ENCODE data around the gene LINC01488.

LINC01488 gene

DNA sequence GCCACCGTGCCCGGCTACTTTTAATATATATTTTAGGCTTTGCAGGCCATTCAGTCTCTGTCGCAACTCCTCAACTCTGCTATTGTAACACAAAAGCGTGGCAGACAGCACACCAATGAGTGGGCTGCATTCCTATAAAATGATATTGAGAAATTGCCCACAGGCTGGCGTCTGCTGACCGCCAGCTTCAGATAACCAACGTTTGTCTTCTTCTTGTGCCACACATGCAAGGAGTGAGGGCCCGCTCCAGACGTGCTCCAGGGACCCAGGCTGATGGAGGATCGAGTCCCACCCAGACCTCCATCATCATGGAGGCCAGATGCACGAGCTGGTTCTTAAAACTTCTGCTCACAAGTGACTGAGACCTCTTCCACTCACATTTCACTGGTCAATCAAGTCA, 35.4 kb upstream of the LINC01488 start (continued):
- no peak for TF ChIP-seq KLF10 (tag by site-specific recombination; IDR thresholded peaks at IDR 0.05)
- TF ChIP-seq, protein P1, sequence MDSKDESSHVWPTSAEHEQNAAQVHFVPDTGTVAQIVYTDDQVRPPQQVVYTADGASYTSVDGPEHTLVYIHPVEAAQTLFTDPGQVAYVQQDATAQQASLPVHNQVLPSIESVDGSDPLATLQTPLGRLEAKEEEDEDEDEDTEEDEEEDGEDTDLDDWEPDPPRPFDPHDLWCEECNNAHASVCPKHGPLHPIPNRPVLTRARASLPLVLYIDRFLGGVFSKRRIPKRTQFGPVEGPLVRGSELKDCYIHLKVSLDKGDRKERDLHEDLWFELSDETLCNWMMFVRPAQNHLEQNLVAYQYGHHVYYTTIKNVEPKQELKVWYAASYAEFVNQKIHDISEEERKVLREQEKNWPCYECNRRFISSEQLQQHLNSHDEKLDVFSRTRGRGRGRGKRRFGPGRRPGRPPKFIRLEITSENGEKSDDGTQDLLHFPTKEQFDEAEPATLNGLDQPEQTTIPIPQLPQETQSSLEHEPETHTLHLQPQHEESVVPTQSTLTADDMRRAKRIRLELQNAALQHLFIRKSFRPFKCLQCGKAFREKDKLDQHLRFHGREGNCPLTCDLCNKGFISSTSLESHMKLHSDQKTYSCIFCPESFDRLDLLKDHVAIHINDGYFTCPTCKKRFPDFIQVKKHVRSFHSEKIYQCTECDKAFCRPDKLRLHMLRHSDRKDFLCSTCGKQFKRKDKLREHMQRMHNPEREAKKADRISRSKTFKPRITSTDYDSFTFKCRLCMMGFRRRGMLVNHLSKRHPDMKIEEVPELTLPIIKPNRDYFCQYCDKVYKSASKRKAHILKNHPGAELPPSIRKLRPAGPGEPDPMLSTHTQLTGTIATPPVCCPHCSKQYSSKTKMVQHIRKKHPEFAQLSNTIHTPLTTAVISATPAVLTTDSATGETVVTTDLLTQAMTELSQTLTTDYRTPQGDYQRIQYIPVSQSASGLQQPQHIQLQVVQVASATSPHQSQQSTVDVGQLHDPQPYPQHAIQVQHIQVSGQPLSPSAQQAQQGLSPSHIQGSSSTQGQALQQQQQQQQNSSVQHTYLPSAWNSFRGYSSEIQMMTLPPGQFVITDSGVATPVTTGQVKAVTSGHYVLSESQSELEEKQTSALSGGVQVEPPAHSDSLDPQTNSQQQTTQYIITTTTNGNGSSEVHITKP (tag by site-specific recombination; IDR thresholded peaks at IDR 0.05): no peak
- TF ChIP-seq EGR2 (tag by site-specific recombination; IDR thresholded peaks at IDR 0.05; ENCODE audit: low read depth): no peak
- TF ChIP-seq ZNF423 (tag by site-specific recombination; IDR thresholded peaks at IDR 0.05): no peak
- TF ChIP-seq ZNF132 (tag by site-specific recombination; IDR thresholded peaks at IDR 0.05; ENCODE audit: borderline replicate concordance): no peak
- TF ChIP-seq, protein P2, sequence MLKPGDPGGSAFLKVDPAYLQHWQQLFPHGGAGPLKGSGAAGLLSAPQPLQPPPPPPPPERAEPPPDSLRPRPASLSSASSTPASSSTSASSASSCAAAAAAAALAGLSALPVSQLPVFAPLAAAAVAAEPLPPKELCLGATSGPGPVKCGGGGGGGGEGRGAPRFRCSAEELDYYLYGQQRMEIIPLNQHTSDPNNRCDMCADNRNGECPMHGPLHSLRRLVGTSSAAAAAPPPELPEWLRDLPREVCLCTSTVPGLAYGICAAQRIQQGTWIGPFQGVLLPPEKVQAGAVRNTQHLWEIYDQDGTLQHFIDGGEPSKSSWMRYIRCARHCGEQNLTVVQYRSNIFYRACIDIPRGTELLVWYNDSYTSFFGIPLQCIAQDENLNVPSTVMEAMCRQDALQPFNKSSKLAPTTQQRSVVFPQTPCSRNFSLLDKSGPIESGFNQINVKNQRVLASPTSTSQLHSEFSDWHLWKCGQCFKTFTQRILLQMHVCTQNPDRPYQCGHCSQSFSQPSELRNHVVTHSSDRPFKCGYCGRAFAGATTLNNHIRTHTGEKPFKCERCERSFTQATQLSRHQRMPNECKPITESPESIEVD (tag by site-specific recombination; IDR thresholded peaks at IDR 0.05): no peak

DNA sequence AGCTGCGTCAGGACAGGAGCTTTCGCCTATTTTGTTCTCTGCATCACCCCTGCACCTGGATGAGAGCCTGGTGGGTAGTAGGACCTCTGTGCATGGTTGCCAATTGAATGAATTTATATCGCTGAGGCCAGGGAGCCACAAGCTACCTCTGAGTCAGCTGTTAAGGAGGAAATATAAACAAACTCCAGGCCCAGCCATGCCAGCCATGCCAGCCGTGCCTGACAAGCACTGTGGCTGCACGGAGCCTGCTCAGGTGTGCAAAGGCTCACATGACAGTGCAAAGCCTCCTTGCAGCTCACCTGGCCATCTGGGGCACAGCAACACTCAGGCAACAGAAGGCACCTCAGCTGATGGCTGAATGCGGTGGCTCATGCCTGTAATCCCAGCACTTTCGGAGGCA, 33.7 kb upstream of the LINC01488 start:
- CTCF ChIA-PET: interaction anchor here (0.7 to 1.1 kb wide), 2 partner anchors 17 to 155 kb away, joined by 3 to 4 read pairs; no protein-coding TSS in a partner anchor

More for the DNA sequence above, 33.7 kb upstream of the LINC01488 start:
- POLR2A ChIA-PET: interaction anchor here (1.1 kb wide), 1 partner anchor 59 kb away, joined by 3 read pairs; no protein-coding TSS in a partner anchor
- H3K4me3 ChIP-seq (ENCODE audit: low read depth, low read length): no peak overlapping the region
- TF ChIP-seq ZNF350 (tag by site-specific recombination; IDR thresholded peaks at IDR 0.05) (no peak), MZF1 (tag by site-specific recombination; IDR thresholded peaks at IDR 0.05; ENCODE audit: borderline replicate concordance) (no peak), ZNF112 (tag by site-specific recombination; IDR thresholded peaks at IDR 0.05) (no peak), MYNN (tag by site-specific recombination; IDR thresholded peaks at IDR 0.05; ENCODE audit: borderline replicate concordance) (no peak), ZNF133 (tag by site-specific recombination; IDR thresholded peaks at IDR 0.05) (no peak), ZNF707 (tag by site-specific recombination; IDR thresholded peaks at IDR 0.05) (no peak), ZSCAN30 (tag by site-specific recombination; IDR thresholded peaks at IDR 0.05) (no peak), ZNF184 (tag by site-specific recombination; IDR thresholded peaks at IDR 0.05) (no peak), ZNF701 (tag by site-specific recombination; IDR thresholded peaks at IDR 0.05) (no peak)
- TF ChIP-seq, protein P3, sequence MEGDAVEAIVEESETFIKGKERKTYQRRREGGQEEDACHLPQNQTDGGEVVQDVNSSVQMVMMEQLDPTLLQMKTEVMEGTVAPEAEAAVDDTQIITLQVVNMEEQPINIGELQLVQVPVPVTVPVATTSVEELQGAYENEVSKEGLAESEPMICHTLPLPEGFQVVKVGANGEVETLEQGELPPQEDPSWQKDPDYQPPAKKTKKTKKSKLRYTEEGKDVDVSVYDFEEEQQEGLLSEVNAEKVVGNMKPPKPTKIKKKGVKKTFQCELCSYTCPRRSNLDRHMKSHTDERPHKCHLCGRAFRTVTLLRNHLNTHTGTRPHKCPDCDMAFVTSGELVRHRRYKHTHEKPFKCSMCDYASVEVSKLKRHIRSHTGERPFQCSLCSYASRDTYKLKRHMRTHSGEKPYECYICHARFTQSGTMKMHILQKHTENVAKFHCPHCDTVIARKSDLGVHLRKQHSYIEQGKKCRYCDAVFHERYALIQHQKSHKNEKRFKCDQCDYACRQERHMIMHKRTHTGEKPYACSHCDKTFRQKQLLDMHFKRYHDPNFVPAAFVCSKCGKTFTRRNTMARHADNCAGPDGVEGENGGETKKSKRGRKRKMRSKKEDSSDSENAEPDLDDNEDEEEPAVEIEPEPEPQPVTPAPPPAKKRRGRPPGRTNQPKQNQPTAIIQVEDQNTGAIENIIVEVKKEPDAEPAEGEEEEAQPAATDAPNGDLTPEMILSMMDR (tag by site-specific recombination; IDR thresholded peaks at IDR 0.05): no peak
- TF ChIP-seq, protein P4, sequence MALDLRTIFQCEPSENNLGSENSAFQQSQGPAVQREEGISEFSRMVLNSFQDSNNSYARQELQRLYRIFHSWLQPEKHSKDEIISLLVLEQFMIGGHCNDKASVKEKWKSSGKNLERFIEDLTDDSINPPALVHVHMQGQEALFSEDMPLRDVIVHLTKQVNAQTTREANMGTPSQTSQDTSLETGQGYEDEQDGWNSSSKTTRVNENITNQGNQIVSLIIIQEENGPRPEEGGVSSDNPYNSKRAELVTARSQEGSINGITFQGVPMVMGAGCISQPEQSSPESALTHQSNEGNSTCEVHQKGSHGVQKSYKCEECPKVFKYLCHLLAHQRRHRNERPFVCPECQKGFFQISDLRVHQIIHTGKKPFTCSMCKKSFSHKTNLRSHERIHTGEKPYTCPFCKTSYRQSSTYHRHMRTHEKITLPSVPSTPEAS (tag by site-specific recombination; IDR thresholded peaks at IDR 0.05): no peak
- TF ChIP-seq, protein P5, sequence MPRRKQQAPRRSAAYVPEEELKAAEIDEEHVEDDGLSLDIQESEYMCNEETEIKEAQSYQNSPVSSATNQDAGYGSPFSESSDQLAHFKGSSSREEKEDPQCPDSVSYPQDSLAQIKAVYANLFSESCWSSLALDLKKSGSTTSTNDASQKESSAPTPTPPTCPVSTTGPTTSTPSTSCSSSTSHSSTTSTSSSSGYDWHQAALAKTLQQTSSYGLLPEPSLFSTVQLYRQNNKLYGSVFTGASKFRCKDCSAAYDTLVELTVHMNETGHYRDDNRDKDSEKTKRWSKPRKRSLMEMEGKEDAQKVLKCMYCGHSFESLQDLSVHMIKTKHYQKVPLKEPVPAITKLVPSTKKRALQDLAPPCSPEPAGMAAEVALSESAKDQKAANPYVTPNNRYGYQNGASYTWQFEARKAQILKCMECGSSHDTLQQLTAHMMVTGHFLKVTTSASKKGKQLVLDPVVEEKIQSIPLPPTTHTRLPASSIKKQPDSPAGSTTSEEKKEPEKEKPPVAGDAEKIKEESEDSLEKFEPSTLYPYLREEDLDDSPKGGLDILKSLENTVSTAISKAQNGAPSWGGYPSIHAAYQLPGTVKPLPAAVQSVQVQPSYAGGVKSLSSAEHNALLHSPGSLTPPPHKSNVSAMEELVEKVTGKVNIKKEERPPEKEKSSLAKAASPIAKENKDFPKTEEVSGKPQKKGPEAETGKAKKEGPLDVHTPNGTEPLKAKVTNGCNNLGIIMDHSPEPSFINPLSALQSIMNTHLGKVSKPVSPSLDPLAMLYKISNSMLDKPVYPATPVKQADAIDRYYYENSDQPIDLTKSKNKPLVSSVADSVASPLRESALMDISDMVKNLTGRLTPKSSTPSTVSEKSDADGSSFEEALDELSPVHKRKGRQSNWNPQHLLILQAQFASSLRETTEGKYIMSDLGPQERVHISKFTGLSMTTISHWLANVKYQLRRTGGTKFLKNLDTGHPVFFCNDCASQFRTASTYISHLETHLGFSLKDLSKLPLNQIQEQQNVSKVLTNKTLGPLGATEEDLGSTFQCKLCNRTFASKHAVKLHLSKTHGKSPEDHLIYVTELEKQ (tag by site-specific recombination; IDR thresholded peaks at IDR 0.05; ENCODE audit: borderline replicate concordance): no peak
- TF ChIP-seq, protein P6, sequence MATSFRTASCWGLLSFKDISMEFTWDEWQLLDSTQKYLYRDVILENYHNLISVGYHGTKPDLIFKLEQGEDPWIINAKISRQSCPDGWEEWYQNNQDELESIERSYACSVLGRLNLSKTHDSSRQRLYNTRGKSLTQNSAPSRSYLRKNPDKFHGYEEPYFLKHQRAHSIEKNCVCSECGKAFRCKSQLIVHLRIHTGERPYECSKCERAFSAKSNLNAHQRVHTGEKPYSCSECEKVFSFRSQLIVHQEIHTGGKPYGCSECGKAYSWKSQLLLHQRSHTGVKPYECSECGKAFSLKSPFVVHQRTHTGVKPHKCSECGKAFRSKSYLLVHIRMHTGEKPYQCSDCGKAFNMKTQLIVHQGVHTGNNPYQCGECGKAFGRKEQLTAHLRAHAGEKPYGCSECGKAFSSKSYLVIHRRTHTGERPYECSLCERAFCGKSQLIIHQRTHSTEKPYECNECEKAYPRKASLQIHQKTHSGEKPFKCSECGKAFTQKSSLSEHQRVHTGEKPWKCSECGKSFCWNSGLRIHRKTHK (tag by site-specific recombination; IDR thresholded peaks at IDR 0.05): no peak
- TF ChIP-seq, protein P7, sequence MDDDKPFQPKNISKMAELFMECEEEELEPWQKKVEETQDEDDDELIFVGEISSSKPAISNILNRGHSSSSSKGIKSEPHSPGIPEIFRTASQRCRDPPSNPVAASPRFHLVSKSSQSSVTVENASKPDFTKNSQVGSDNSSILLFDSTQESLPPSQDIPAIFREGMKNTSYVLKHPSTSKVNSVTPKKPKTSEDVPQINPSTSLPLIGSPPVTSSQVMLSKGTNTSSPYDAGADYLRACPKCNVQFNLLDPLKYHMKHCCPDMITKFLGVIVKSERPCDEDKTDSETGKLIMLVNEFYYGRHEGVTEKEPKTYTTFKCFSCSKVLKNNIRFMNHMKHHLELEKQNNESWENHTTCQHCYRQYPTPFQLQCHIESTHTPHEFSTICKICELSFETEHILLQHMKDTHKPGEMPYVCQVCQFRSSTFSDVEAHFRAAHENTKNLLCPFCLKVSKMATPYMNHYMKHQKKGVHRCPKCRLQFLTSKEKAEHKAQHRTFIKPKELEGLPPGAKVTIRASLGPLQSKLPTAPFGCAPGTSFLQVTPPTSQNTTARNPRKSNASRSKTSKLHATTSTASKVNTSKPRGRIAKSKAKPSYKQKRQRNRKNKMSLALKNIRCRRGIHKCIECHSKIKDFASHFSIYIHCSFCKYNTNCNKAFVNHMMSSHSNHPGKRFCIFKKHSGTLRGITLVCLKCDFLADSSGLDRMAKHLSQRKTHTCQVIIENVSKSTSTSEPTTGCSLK (tag by site-specific recombination; IDR thresholded peaks at IDR 0.05): no peak
- H3K4me1 ChIP-seq (ENCODE audit: control insufficient read depth, insufficient read depth, low read length): no peaks in the 10 kb centered on the region
- no peaks in the 10 kb centered on the region for H3K9me3 ChIP-seq (ENCODE audit: control insufficient read depth, insufficient read depth, low read depth, low read length)
- H3K27ac ChIP-seq (ENCODE audit: extremely low read depth, low read depth, low read length): no peak overlapping the region
- H3K36me3 ChIP-seq (ENCODE audit: control insufficient read depth in 2 of 2, insufficient read depth in 1 of 2, low read length in 2 of 2): no peaks in the 10 kb centered on the region
